Measurements from ENCODE around the gene GPRIN3.

DNA sequence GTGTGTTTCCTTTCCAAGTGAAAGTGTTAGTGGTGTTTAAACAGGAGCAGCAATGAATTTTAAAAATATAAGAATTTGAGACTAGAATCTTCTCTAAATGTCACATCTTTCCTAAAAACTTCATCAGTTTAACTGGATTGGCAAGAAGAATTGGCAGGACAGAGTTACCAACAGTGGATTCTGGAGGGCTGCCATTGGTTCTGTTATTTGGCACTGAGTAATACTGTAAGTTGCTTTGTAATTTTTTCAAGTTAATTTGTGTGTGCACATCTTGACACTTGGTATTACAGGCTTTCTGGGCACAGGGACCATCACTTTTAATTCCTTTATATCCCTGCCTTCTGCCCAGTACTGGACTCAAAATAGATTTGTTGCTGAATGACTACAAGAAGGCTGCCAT lies 4.5 kb upstream of the GPRIN3 start:
- no peak for TF ChIP-seq POLR2A (IDR thresholded peaks at IDR 0.05)
- TF ChIP-seq, protein P1, sequence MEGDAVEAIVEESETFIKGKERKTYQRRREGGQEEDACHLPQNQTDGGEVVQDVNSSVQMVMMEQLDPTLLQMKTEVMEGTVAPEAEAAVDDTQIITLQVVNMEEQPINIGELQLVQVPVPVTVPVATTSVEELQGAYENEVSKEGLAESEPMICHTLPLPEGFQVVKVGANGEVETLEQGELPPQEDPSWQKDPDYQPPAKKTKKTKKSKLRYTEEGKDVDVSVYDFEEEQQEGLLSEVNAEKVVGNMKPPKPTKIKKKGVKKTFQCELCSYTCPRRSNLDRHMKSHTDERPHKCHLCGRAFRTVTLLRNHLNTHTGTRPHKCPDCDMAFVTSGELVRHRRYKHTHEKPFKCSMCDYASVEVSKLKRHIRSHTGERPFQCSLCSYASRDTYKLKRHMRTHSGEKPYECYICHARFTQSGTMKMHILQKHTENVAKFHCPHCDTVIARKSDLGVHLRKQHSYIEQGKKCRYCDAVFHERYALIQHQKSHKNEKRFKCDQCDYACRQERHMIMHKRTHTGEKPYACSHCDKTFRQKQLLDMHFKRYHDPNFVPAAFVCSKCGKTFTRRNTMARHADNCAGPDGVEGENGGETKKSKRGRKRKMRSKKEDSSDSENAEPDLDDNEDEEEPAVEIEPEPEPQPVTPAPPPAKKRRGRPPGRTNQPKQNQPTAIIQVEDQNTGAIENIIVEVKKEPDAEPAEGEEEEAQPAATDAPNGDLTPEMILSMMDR (IDR thresholded peaks at IDR 0.05) = no peak
- TF ChIP-seq POLR2AphosphoS5 (IDR thresholded peaks at IDR 0.05) = no peak
